Panc1 (cell line): ENCODE measurements around the gene SCNN1G.

Experiments
- CTCF ChIP-seq: fragments of 450-650 bp; IDR thresholded peaks from 2 replicates; pipeline ENCODE4 v1.5.1; 2017; ENCODE audit warnings: mild to moderate bottlenecking
- POLR2AphosphoS5 ChIP-seq: IDR thresholded peaks from 2 replicates; pipeline ENCODE4 v1.6.1; 2012; ENCODE audit warnings: mild to moderate bottlenecking, low read depth, low read length, moderate library complexity
- TCF7L2 ChIP-seq: IDR thresholded peaks from 2 replicates; pipeline ENCODE4 v1.6.1; 2011; ENCODE audit warnings: mild to moderate bottlenecking, low read depth, low read length, inconsistent platforms

DNA sequence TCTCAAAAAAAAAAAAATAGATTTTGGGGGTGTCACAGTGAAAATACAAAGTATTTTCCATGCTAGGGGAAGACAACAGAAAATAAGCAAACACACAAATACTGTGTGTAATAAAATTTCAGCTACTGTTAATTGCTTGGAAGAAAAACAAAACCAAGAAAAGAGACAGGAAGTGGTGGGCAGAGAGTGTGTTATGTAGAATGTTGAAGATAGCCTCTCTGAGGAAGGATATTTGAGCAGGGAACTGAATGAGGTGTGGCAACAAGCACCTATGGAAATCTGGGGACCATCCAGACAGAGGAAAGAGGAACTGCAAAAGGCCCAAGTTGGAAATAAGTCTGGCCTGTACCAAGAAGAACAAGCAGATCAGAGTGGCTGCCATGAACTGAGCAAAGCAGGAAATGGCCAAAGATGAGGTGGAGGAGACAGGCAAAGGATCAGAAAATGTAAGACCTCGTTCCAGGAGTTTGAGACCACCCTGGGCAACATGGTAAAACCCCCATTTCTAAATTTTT lies 25.5 kb upstream of the SCNN1G start:
- TF ChIP-seq CTCF, result no peak
- no peak for TF ChIP-seq POLR2AphosphoS5
- TF ChIP-seq TCF7L2, result no peak
